ENCODE measurements around the gene SEPTIN1. TPM values are rescaled to one million over a fixed set of nuclear protein-coding genes. Genes with fewer than 3 reads are reported as not detected.

SEPTIN1 gene
- total and polyA plus RNA-seq, 2 of the 13 experiments (the other 11 are each of a cell fraction or from before 2014, with no cell fraction given): 0.18 to 0.67 TPM

DNA sequence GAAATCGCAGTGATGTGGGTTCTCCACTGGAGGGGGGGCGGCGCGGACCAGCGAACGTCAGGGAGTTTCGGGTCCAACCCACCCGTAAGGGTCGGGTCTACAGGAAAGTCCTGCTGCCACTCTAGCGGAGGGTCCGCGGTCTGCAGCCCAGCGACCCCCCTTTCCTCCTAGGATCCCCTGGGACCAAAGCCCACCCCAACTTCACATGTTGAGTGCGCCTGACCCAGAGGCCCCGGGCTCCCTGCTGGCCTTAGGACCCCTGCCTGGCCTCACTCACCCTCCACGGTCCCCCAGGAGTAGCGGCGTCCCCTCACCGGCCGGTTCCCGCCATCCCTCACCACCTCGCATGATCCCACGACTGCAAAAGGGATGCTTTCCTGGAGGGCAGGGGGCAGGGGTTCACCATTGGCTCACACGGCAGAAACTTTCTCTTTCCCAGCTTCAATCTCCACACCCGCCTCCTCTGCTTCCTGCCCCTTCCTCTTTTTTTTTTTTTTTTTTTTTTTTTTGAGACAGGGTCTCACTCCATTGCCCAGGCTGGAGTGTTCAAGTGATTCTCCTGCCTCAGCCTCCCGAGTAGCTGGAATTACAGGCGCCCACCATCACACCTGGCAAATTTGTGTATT lies 3.1 kb downstream of the SEPTIN1 start (continued):
- peak; percentile 19; the same call in 1 of the 2 replicates for TF ChIP-seq DZIP1 (CRISPR knock-in tag; IDR thresholded peaks at IDR 0.05)
- 0 out of 2 replicates have a peak, but pooled peaks have one; percentile 28 for TF ChIP-seq U2AF2 (IDR thresholded peaks at IDR 0.05; ENCODE audit: low read depth, low read length)
- no peak for TF ChIP-seq ZBTB10 (CRISPR knock-in tag; IDR thresholded peaks at IDR 0.05; ENCODE audit: borderline replicate concordance)
- TF ChIP-seq ZNF333 (CRISPR knock-in tag; IDR thresholded peaks at IDR 0.05; ENCODE audit: borderline replicate concordance): no peak
- TF ChIP-seq SRSF1 (optimal IDR thresholded peaks at IDR 0.05; ENCODE audit: low read depth, low read length): peak; percentile 73
- TF ChIP-seq SPEN (CRISPR knock-in tag; IDR thresholded peaks at IDR 0.05; ENCODE audit: low read depth): no peak
- TF ChIP-seq SKI (IDR thresholded peaks at IDR 0.05; ENCODE audit: partially characterized antibody): no peak
- TF ChIP-seq, protein P1, sequence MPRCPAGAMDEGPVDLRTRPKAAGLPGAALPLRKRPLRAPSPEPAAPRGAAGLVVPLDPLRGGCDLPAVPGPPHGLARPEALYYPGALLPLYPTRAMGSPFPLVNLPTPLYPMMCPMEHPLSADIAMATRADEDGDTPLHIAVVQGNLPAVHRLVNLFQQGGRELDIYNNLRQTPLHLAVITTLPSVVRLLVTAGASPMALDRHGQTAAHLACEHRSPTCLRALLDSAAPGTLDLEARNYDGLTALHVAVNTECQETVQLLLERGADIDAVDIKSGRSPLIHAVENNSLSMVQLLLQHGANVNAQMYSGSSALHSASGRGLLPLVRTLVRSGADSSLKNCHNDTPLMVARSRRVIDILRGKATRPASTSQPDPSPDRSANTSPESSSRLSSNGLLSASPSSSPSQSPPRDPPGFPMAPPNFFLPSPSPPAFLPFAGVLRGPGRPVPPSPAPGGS (CRISPR knock-in tag; IDR thresholded peaks at IDR 0.05): 0 out of 2 replicates have a peak, but pooled peaks have one; percentile 35
- TF ChIP-seq, protein P2, sequence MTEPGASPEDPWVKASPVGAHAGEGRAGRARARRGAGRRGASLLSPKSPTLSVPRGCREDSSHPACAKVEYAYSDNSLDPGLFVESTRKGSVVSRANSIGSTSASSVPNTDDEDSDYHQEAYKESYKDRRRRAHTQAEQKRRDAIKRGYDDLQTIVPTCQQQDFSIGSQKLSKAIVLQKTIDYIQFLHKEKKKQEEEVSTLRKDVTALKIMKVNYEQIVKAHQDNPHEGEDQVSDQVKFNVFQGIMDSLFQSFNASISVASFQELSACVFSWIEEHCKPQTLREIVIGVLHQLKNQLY (CRISPR knock-in tag; IDR thresholded peaks at IDR 0.05): no peak
- peak; percentile 59 for TF ChIP-seq PTBP1 (IDR thresholded peaks at IDR 0.05; ENCODE audit: low read depth, low read length, poor library complexity, severe bottlenecking)
- TF ChIP-seq CHD2 (IDR thresholded peaks at IDR 0.05; ENCODE audit: low read depth, low read length): 0 out of 2 replicates have a peak, but pooled peaks have one; percentile 20
- no peak for TF ChIP-seq ZNF652 (CRISPR knock-in tag; IDR thresholded peaks at IDR 0.05; ENCODE audit: borderline replicate concordance, low read depth)
- TF ChIP-seq ZNF740 (CRISPR knock-in tag; IDR thresholded peaks at IDR 0.05): peak; percentile 58; the same call in 1 of the 2 replicates
- TF ChIP-seq ZBTB38 (CRISPR knock-in tag; IDR thresholded peaks at IDR 0.05): peak; percentile 57; the same call in 1 of the 2 replicates
